ENCODE results near the gene HMGB4.

The HMGB4 gene

DNA sequence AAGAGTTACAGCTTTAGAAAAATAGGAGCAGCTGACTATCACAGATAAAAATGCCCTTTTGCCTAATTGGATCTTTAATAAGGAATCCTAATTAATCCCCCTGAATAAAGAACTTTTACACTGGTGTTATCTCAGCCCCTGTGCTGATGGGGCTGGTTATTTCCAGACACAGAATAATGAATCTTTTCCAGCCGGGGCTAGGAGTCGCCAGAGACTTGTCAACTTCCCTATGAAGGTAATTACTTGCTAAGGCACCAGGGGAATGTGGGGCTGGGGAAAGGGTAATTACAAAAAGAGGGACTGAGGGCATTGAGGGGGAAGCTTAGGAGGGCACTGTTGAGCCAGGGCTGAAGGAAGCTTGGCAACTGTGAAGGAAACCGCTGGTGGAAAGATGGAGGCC lies 34.5 kb downstream of the HMGB4 start:
- DNase-seq (ENCODE audit: low read depth) = no peak

DNA sequence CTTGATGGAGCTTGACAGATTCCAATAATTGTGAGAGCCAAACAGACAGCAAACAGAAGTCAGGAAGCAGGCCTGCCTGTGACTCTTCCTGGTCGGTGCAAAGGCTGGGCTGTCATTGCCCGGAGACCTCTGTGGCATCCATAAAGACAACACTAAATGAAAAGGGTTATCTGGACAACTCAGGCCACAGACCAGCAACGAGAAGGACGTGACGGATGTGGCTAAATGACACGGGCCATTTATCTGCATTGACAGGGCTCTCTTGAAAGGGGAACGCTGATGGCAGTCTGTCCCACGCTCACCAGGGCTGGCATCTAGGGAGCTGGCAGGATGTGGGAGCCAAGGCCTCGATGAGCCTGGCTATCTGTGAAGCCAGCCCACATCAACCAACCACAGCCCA lies 35.0 kb downstream of the HMGB4 start:
- no peak for DNase-seq (ENCODE audit: low read depth)

- no peak for DNase-seq (ENCODE audit: low read depth)
These were observed 35.9 kb downstream of the HMGB4 start for GRCh38 chr1:33899746-33900145.

DNA sequence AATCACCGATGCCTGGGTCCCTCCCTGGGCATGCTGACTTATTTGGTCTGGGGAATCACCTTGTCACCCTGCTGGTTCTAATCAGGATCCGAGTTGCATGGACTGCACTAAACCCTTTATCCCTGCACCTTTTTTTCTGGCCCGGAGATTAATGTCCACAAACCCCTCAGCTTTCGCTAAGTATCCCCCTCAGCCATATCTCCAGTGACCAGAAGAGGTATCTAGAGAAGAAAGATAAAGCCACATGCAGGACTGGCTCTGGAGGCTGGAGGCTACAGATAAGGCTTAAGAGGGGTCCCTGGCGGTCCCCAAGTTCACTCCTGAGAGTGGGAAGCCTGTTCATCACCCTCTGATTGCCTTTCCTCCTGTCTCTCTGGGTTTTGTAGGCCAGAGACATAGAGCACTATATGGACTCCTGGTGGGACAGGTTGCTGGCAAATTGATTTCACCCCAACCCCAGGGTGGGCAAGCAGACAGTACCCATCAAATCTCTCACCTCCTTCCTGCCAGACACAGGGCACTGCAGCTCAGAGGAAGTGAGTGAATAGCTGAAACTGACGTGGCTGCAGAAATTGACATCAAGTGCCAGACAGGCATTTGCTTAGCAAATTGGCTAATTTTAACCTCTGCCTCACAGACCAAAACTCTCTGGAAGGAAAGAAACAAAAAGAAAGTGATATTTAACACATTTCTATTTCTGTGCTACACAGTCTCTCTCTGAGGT lies 38.8 kb downstream of the HMGB4 start:
- DNase-seq (ENCODE audit: low read depth) = no peak

DNA sequence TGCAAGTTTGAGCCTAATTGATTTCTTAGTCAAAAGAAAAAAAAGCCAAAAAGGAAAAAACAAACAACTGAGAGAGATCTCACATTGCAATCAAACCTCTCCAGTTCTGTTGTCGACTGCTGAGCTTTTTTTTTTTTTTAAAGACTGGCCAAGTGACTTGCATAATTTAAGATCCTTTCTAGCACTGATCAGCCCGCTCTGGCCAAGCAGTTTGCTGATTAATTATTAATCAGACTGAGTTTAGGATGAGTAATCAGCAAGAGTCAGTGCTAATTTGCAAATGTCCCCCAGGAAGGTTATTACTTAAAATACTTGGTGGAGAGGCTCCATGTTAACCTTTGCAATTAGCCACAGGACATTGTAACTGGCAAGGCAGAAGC lies 39.3 kb downstream of the HMGB4 start:
- no peak for DNase-seq (ENCODE audit: low read depth)

DNA sequence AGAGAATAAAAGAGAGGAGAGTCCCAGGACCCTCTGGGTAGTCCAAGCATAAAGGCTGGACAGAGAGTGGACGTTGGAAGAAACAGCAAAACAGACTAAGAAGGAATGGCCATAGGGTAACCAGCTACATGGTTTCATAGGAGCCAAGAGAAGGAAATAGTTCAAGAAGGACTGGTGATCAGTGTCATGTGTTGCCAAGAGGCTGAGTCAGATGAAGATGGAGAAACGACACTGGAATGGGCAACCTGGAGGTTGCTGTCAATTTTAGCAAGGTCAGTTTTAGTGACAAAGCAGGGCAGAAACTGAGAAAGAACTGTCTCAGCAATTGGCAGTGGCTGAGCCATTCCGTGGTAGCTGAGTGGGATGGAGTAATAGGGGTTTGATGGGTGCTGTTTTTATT lies 41.4 kb downstream of the HMGB4 start:
- no peak for DNase-seq (ENCODE audit: low read depth)

DNA sequence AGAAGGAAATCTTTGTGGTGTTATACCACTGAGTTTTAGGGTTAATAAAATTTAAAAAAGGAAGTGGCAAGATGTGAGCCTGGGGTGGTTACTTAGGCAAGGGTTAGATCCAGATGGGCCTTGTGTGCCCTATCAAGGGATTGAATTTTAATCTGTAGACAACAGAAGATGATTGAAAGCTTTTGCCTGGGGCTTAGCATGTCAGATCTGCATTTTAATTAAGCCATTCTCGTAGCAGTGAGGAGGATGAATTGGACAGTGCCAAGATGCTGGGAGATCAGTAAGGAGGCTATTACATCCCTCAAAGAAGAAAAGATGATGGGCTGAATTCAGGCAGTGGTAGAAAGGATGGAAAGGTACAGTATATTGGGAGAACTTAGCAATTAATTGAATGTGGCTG lies 42.3 kb downstream of the HMGB4 start:
- no peak for DNase-seq (ENCODE audit: low read depth)

GRCh38 chr1:33908324-33908956 lies 44.6 kb downstream of the HMGB4 start:
- no peak for DNase-seq (ENCODE audit: low read depth)

Data from activated T-cell treated with anti-CD3 and anti-CD28 coated beads for 24 hours (primary cell).